Cardiac fibroblast (primary cell): Measurements from ENCODE around the gene GLRB.
A peak's percentile ranks its signal among the peaks of the same experiment; 100 is the strongest.

Experiments
- DNase-seq, 2 donors: peaks; one replicate each; pipeline versions ENCODE4 v3.0.0 to v3.0.0-alpha.2; 2010; ENCODE audit warnings: low read depth in 2 of 2
- H3K4me3 ChIP-seq, 2 donors: replicated peaks in 1 of 2; 1 replicate in 1 of 2; 2 replicates in 1 of 2; pipeline ENCODE4 v1.5.1; 2011; ENCODE audit warnings: low read depth in 2 of 2, low read length in 2 of 2, mild to moderate bottlenecking in 2 of 2, moderate library complexity in 1 of 2
- TF ChIP-seq, protein P1 (sequence below): IDR thresholded peaks from one replicate; pipeline ENCODE4 v1.5.1; 2011; ENCODE audit warnings: low read depth, mild to moderate bottlenecking, low read length, inconsistent platforms

Gene GLRB

DNA sequence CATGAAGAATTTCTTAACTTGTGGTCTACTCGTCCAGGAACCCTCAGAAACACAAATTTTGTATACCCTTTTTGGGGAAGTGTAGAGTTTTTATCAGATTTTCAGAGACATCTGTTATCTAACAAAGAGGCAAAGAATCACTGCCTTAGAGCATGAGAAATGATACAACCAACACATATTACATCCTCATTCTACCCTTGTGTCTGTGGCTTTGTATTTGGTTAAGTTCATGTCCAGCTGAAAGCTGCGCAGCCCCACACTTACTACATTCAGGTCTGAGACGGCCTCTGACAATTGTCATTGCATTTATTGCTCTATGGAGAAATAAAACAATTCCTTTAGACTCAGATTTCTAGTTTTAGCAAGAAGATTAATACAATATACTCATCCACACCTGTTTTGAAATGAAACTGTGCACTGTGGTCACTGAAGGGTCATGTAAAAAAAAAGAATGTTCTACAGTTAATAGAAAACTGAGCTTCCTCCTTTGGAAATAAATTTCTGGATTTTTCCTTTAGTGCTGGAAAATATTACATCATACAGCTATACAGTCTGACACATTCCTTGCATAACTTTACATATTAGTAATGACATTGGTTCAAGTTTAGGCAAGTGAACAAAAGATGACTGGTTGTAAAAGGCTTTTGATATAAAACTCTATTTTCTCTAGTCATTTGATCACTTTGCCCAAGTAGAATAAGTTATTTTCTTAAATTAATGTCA is 39.8 kb downstream of the GLRB start:
- TF ChIP-seq, protein P1, sequence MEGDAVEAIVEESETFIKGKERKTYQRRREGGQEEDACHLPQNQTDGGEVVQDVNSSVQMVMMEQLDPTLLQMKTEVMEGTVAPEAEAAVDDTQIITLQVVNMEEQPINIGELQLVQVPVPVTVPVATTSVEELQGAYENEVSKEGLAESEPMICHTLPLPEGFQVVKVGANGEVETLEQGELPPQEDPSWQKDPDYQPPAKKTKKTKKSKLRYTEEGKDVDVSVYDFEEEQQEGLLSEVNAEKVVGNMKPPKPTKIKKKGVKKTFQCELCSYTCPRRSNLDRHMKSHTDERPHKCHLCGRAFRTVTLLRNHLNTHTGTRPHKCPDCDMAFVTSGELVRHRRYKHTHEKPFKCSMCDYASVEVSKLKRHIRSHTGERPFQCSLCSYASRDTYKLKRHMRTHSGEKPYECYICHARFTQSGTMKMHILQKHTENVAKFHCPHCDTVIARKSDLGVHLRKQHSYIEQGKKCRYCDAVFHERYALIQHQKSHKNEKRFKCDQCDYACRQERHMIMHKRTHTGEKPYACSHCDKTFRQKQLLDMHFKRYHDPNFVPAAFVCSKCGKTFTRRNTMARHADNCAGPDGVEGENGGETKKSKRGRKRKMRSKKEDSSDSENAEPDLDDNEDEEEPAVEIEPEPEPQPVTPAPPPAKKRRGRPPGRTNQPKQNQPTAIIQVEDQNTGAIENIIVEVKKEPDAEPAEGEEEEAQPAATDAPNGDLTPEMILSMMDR: no peak
- DNase-seq: peak; percentile 71 to 81

DNA sequence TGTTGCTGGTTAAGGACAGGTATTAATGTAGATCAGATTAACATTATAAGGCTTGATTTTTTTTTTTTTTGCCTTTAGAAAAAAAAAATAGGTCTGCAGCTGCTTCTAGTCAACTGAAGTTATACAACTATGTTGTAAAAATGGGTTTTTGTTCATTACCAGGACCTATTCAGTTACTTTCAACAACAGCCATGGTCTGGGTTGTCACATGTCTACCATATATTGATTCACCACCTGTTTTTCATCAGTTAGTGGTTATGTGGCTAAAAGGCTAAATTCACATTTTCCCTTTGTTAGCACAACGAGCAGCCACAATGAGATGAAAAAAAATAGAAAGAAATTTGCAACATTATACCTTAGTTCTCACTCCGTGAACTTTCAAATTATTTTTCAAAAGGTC is 45.5 kb downstream of the GLRB start:
- TF ChIP-seq, protein P1: no peak
- H3K4me3 ChIP-seq: no peak overlapping the region
- DNase-seq: no peak

More for the DNA sequence above, 39.8 kb downstream of the GLRB start:
- H3K4me3 ChIP-seq: no peak overlapping the region

DNA sequence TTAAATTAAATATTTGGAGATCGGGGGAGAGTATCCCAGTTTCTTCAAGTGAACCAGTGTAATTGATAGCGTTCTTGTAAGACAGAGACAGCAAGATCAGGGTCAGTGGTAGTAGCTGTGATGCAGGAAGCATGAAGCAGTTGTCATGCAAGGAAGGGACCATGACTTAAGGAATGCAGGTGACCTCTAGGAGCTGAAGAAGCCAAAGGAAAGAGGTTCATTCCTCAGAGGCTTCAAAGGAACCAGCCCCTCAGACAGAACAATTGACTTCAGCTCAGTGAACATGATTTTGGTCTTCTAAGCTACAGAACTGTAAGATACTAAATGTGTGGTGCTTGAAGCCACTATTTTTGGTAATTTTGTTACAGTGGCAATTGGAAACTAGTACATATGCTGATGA is 51.6 kb downstream of the GLRB start:
- no peak for DNase-seq
- TF ChIP-seq, protein P1: no peak
- H3K4me3 ChIP-seq: no peak overlapping the region

DNA sequence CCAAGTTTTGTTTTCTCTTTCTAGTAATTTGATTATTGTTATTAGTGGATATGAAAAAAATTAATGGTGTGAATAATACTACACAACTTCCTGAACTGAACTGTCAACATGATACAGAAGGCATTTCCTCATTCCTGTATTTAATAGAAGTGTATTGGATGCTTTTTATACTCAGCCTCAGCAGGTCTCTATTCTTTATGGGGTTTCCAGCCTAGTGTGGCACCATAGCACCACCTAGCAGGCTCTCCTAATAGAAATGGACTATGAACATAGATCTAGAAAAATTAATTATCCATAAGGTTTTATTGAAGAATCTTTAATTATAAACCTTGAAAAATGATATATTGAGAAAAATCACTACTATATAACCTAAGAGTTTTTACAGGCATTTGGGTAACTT is 52.4 kb downstream of the GLRB start:
- peak; percentile 71 to 76 for DNase-seq
- TF ChIP-seq, protein P1: peak; percentile 58
- no peak overlapping the region for H3K4me3 ChIP-seq

DNA sequence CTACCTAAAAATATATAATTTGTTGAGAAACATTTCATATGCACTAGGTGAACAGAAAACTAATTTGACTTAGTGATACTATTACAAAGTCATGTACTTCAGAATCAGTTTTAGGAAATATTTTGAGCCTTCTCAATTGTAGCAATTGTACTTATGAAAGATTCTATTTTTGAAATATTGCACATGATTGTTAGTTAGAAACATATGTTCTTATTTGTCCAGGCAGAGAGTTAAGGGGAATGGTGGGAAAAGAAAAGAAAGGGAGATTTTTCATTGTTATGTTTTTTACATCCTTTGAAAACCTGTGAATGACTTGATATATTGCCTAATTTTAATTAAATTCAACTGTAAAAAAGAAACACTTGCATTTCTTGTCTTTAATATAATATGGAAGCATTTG is 66.0 kb downstream of the GLRB start:
- TF ChIP-seq, protein P1: no peak
- H3K4me3 ChIP-seq: no peak overlapping the region
- DNase-seq: no peak

DNA sequence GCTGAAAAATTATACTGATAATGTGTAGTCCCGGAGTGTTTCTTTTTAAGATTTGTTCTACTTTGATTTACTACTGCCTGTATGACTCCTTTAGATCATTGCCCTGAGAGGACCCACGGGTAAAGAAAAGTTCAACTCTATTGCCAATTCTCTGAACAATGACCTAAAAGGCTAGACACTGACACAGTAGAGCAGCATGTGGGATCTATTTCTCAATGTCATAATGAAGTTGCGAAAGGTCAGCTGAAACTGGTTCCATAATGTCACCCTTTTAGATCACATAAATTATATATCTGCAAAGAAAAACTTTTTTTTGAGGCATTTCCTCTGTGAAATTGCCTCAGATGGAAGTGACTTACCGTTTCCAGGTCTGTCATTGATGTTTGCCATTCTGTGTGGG is 67.4 kb downstream of the GLRB start:
- peak in 1 of 2 donors; percentile 13 for DNase-seq
- no peak overlapping the region for H3K4me3 ChIP-seq
- TF ChIP-seq, protein P1: no peak

DNA sequence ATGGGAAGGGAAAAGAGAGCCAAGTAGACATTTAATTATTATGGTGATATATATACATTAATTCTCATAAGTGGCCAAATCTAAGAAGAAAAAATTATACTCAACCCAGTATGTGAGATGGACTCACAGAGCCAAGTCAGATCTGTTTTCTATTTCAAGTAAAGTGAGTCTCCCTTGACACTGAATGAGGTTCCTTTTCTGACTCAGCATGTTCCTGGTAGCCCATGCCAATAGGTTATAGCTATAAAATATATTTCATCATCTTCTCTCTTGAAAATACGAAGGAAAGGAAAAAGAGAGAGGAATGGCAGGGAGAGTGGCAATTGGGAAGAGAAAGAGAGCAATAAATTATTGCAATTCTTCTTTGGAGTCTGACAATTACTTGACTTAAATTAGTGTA is 75.8 kb downstream of the GLRB start:
- no peak overlapping the region for H3K4me3 ChIP-seq
- TF ChIP-seq, protein P1: no peak
- peak; percentile 10 to 39 for DNase-seq
